Measurements from ENCODE around the gene MTHFD1L.

Gene MTHFD1L

GRCh38 chr6:151054306-151054705, 188.8 kb downstream of the MTHFD1L start:
- Histone ChIP-seq H3K36me3 (ENCODE audit: low read depth) (peaks cover 13% of the 10 kb centered on the region), H3K9me3 (ENCODE audit: severe bottlenecking) (no peaks in the 10 kb centered on the region), H3K4me1 (ENCODE audit: insufficient read depth, poor library complexity, severe bottlenecking) (peaks cover 23% of the 10 kb centered on the region), H3K27me3 (ENCODE audit: insufficient read depth, poor library complexity, severe bottlenecking) (no peaks in the 10 kb centered on the region), H3K4me3 (ENCODE audit: severe bottlenecking) (no peak overlapping the region), H3K27ac (ENCODE audit: poor library complexity, severe bottlenecking) (no peak overlapping the region)
- DNase-seq (ENCODE audit: low spot score) (no peak), ATAC-seq (ENCODE audit: low read depth) (no peak)
- TF ChIP-seq CTCF (IDR thresholded peaks at IDR 0.05; ENCODE audit: poor library complexity, severe bottlenecking): no peak

GRCh38 chr6:151056230-151056907, 190.9 kb downstream of the MTHFD1L start:
- Histone ChIP-seq H3K9me3 (ENCODE audit: severe bottlenecking) (no peaks in the 10 kb centered on the region), H3K4me3 (ENCODE audit: severe bottlenecking) (no peak overlapping the region), H3K36me3 (ENCODE audit: low read depth) (peaks cover 13% of the 10 kb centered on the region), H3K27ac (ENCODE audit: poor library complexity, severe bottlenecking) (no peak overlapping the region), H3K4me1 (ENCODE audit: insufficient read depth, poor library complexity, severe bottlenecking) (peaks cover 34% of the 10 kb centered on the region), H3K27me3 (ENCODE audit: insufficient read depth, poor library complexity, severe bottlenecking) (no peaks in the 10 kb centered on the region)
- ATAC-seq (ENCODE audit: low read depth) (no peak), DNase-seq (ENCODE audit: low spot score) (no peak)
- no peak for TF ChIP-seq CTCF (IDR thresholded peaks at IDR 0.05; ENCODE audit: poor library complexity, severe bottlenecking)

GRCh38 chr6:151057061-151057460, 191.6 kb downstream of the MTHFD1L start:
- ATAC-seq (ENCODE audit: low read depth) (no peak), DNase-seq (ENCODE audit: low spot score) (no peak)
- Histone ChIP-seq H3K27ac (ENCODE audit: poor library complexity, severe bottlenecking) (no peak overlapping the region), H3K4me3 (ENCODE audit: severe bottlenecking) (no peak overlapping the region), H3K36me3 (ENCODE audit: low read depth) (peaks cover 18% of the 10 kb centered on the region), H3K9me3 (ENCODE audit: severe bottlenecking) (no peaks in the 10 kb centered on the region), H3K4me1 (ENCODE audit: insufficient read depth, poor library complexity, severe bottlenecking) (peaks cover 29% of the 10 kb centered on the region), H3K27me3 (ENCODE audit: insufficient read depth, poor library complexity, severe bottlenecking) (no peaks in the 10 kb centered on the region)
- TF ChIP-seq CTCF (IDR thresholded peaks at IDR 0.05; ENCODE audit: poor library complexity, severe bottlenecking): no peak

GRCh38 chr6:151058021-151058733, 192.7 kb downstream of the MTHFD1L start:
- H3K27me3 ChIP-seq (ENCODE audit: insufficient read depth, poor library complexity, severe bottlenecking): no peaks in the 10 kb centered on the region
- ATAC-seq (ENCODE audit: low read depth): no peak
- H3K36me3 ChIP-seq (ENCODE audit: low read depth): peaks cover 18% of the 10 kb centered on the region
- H3K4me3 ChIP-seq (ENCODE audit: severe bottlenecking): no peak overlapping the region
- no peak for TF ChIP-seq CTCF (IDR thresholded peaks at IDR 0.05; ENCODE audit: poor library complexity, severe bottlenecking)
- H3K4me1 ChIP-seq (ENCODE audit: insufficient read depth, poor library complexity, severe bottlenecking): peaks cover 33% of the 10 kb centered on the region
- DNase-seq (ENCODE audit: low spot score): no peak
- H3K27ac ChIP-seq (ENCODE audit: poor library complexity, severe bottlenecking): peak overlapping the region; percentile 97
- H3K9me3 ChIP-seq (ENCODE audit: severe bottlenecking): no peaks in the 10 kb centered on the region
